Activated T-cell treated with anti-CD3 and anti-CD28 coated beads for 48 hours (primary cell): ENCODE data around the gene FTO.

Experiments
- DNase-seq: peaks from one replicate; pipeline ENCODE4 v3.0.0-alpha.2; 2020; ENCODE audit warnings: low read depth

FTO gene

GRCh38 chr16:53711390-53711789, 7.4 kb downstream of the FTO start:
- DNase-seq = no peak

- DNase-seq = no peak
Observed at GRCh38 chr16:53712065-53712464, 8.1 kb downstream of the FTO start.

- no peak for DNase-seq
Observed at GRCh38 chr16:53713403-53714204, 9.6 kb downstream of the FTO start.

- DNase-seq = no peak
Observed at GRCh38 chr16:53714205-53715022, 10.5 kb downstream of the FTO start.

- DNase-seq = no peak
Observed at GRCh38 chr16:53715023-53715384, 11.0 kb downstream of the FTO start.

GRCh38 chr16:53717577-53717976, 13.6 kb downstream of the FTO start:
- no peak for DNase-seq

- no peak for DNase-seq
Observed at GRCh38 chr16:53721017-53721416, 17.1 kb downstream of the FTO start.

GRCh38 chr16:53726625-53727024, 22.7 kb downstream of the FTO start:
- DNase-seq = no peak

GRCh38 chr16:53730693-53731092, 26.7 kb downstream of the FTO start:
- DNase-seq = no peak

GRCh38 chr16:53732296-53732929, 28.5 kb downstream of the FTO start:
- DNase-seq = no peak

GRCh38 chr16:53734908-53735307, 31.0 kb downstream of the FTO start:
- no peak for DNase-seq

GRCh38 chr16:53736297-53736696, 32.3 kb downstream of the FTO start:
- DNase-seq = no peak

GRCh38 chr16:53737552-53737951, 33.6 kb downstream of the FTO start:
- no peak for DNase-seq

GRCh38 chr16:53740476-53740875, 36.5 kb downstream of the FTO start:
- no peak for DNase-seq

GRCh38 chr16:53740933-53741531, 37.1 kb downstream of the FTO start:
- no peak for DNase-seq

GRCh38 chr16:53741546-53741945, 37.6 kb downstream of the FTO start:
- DNase-seq = no peak

GRCh38 chr16:53743149-53743566, 39.2 kb downstream of the FTO start:
- DNase-seq = no peak

GRCh38 chr16:53744449-53744848, 40.5 kb downstream of the FTO start:
- DNase-seq = no peak

- DNase-seq = no peak
Observed at GRCh38 chr16:53745086-53745485, 41.1 kb downstream of the FTO start.

- no peak for DNase-seq
Observed at GRCh38 chr16:53745753-53746266, 41.9 kb downstream of the FTO start.

GRCh38 chr16:53752560-53752959, 48.6 kb downstream of the FTO start:
- no peak for DNase-seq

GRCh38 chr16:53753431-53753830, 49.5 kb downstream of the FTO start:
- DNase-seq = no peak
